Activated T-cell treated with anti-CD3 and anti-CD28 coated beads, Interleukin-2, amount 50 U/mL, for 24 hours (primary cell): ENCODE measurements around the gene PARVB.

Experiments used
- DNase-seq: peaks from one replicate; pipeline ENCODE4 v3.0.0-alpha.2; 2020
- H3K27ac Mint-ChIP-seq: 2 replicates; pipeline ENCODE4 v1.8.0; 2020; ENCODE audit warnings: mild to moderate bottlenecking, mixed read lengths
- H3K27me3 Mint-ChIP-seq: 2 replicates; pipeline ENCODE4 v1.8.0; 2020; ENCODE audit warnings: mixed read lengths
- H3K36me3 Mint-ChIP-seq: 2 replicates; pipeline ENCODE4 v1.8.0; 2020; ENCODE audit warnings: low read depth, mixed read lengths
- H3K4me1 Mint-ChIP-seq: 2 replicates; pipeline ENCODE4 v1.8.0; 2020; ENCODE audit warnings: low read depth, mixed read lengths
- H3K4me3 Mint-ChIP-seq: 2 replicates; pipeline ENCODE4 v1.8.0; 2020; ENCODE audit warnings: mild to moderate bottlenecking, moderate library complexity, mixed read lengths
- H3K9me3 Mint-ChIP-seq: 2 replicates; pipeline ENCODE4 v1.8.0; 2020; ENCODE audit warnings: mixed read lengths

PARVB gene

DNA sequence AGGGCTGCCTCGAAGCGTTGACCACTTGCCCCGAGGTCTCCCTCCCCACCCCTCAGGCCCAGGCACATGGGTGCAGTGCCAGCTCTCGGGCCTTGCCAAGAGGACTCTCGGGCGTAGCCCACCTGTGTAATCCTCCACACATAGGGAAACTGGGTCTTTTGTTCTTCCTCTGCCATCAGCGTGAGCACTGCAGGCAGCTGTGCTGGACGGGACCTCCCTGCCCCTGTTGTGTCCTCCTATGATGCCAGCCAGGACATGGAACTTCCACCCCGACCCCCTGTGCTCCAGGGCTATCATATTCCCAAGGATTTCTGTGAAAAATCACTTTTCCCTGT is 66.4 kb downstream of the PARVB start:
- Mint-ChIP-seq H3K27me3 (no peaks in the 10 kb centered on the region), H3K27ac (no peak overlapping the region), H3K36me3 (peaks cover 5% of the 10 kb centered on the region), H3K4me1 (peaks cover 10% of the 10 kb centered on the region), H3K4me3 (no peak overlapping the region), H3K9me3 (no peaks in the 10 kb centered on the region)
- DNase-seq, result no peak

DNA sequence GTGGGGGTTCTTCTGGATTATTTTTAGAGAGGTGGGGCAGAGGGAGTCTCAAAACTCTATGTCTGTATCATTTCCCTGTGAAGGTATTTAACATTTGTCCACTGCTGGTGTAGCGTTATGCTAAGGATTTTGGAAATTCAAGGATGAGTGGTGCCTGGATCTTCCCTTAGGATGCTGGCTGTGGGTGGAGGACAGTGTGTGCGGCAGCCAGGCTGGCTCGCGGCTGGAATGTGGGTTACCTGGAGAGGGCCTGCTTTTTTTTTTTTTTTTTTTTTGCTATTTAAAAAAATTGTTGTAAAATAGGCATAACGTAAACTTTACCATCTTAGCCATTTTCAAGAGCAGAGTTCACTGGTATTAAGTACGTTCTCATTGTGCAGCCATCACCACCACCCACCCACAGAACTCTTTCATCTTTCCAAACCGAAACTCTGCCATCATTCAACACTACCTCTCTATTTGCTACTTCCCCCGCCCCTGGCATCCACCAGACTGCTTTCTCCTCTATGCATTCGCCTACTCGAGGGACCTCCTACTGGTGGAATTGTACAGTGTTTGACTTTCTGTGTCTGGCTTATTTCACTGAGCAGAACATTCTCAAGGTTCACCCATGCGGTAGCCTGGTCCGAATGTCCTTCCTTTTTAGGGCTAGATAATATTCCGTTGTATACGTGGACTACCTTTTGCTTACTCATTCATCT is 67.1 kb downstream of the PARVB start:
- H3K4me1 Mint-ChIP-seq, result peaks cover 10% of the 10 kb centered on the region
- no peak overlapping the region for H3K4me3 Mint-ChIP-seq
- no peaks in the 10 kb centered on the region for H3K9me3 Mint-ChIP-seq
- peaks cover 5% of the 10 kb centered on the region for H3K36me3 Mint-ChIP-seq
- no peaks in the 10 kb centered on the region for H3K27me3 Mint-ChIP-seq
- H3K27ac Mint-ChIP-seq, result no peak overlapping the region
- no peak for DNase-seq

DNA sequence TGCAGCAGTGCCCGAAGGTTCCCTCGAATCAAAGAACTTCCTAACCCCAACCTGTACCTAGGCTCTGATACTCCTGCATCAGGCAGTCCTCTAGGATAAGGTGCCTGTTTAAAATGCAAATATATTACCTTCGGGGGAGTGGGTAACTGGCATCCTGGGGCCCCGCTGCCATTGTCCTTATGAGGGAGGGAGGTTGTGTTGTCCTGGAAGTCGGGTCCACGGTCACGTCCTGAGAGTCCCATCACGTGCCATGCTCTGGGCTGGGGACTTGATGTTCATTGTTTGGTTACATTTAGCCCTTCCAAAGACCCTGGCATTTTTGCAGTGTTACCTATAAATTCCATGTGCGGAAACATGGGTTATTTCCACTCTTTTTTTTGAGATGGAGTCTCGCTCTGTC is 67.6 kb downstream of the PARVB start:
- Mint-ChIP-seq H3K36me3 (peaks cover 7% of the 10 kb centered on the region), H3K27ac (no peak overlapping the region), H3K4me3 (no peak overlapping the region), H3K9me3 (no peaks in the 10 kb centered on the region), H3K4me1 (peaks cover 10% of the 10 kb centered on the region), H3K27me3 (no peaks in the 10 kb centered on the region)
- DNase-seq, result no peak

DNA sequence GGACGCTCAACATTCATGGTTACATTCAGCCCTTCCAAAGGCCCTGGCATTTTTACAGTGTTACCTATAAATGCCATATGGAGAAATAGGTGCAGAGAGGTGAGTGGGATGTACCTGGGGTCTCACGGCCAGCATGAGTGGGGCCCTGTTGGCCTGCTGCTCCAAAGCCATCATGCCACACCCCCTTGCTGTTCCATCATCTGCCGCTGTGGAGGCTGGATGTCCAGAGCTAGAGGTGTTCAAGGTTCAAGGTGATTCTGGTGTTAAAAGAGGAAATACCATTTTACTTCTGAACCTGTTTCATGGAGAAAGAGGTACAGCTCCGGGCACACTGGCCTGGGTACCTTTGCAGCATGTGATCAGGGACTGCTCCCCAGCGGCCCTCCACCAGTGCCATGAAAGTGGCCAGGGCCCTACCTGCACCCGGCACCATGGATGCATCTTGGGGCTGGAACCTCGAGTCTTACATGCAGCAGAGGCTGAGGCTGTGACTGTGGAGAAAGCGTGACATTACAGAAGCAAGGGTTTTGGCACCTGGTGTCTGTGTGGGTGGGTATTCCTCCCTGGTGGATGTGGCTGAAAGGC is 68.6 kb downstream of the PARVB start:
- H3K27me3 Mint-ChIP-seq, result no peaks in the 10 kb centered on the region
- no peak overlapping the region for H3K27ac Mint-ChIP-seq
- H3K4me1 Mint-ChIP-seq, result peaks cover 10% of the 10 kb centered on the region
- H3K9me3 Mint-ChIP-seq, result no peaks in the 10 kb centered on the region
- no peak overlapping the region for H3K4me3 Mint-ChIP-seq
- no peak for DNase-seq
- H3K36me3 Mint-ChIP-seq, result peaks cover 7% of the 10 kb centered on the region

DNA sequence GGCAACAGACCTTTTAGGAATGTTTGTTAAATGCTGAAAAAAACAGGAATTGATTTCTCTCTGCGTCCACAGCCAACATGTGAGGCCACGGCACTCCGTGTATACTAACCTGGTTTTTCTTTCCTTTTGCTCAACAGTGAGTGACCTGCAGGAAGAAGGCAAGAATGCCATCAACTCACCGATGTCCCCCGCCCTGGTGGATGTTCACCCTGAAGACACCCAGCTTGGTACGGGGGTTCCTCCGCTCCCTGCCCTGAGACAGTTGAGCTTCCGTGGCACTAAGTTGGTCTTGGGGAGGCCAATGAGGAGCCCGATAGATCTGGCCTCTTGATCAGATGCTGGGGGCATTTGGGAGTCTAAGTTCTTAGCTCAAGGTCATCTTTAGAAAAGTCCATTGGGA is 69.7 kb downstream of the PARVB start:
- Mint-ChIP-seq H3K27me3 (no peaks in the 10 kb centered on the region), H3K4me1 (peaks cover 10% of the 10 kb centered on the region), H3K36me3 (peaks cover 7% of the 10 kb centered on the region), H3K9me3 (no peaks in the 10 kb centered on the region), H3K27ac (no peak overlapping the region), H3K4me3 (no peak overlapping the region)
- DNase-seq, result no peak

DNA sequence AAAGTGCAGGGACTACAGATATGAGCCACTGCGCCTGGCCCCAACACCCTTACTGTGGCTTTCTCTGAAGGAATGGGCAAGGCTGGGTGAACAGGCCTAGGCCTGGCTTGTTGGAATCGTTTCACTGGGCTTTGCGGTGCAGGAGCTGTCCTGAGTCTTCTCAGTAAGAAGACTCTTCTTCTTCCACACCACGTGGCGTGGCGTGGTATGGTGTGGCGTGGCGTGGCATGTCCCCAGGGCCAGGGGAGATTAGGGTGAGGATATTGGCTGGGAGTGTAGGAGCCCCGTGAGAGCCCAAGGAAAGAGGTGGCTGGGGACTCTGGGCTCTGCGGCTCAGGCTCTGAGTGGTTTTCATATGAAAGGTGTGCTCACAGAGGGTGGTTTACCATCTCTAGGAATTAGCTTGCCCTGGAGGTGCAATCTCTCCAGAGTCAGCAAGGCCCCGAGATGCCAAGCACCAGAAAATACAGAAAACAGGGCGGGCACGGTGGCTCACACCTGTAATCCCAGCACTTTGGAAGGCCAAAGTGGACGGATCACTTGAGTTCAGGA is 70.7 kb downstream of the PARVB start:
- Mint-ChIP-seq H3K4me1 (peaks cover 10% of the 10 kb centered on the region), H3K27me3 (no peaks in the 10 kb centered on the region), H3K9me3 (no peaks in the 10 kb centered on the region), H3K4me3 (no peak overlapping the region), H3K27ac (no peak overlapping the region), H3K36me3 (peaks cover 7% of the 10 kb centered on the region)
- DNase-seq, result no peak

DNA sequence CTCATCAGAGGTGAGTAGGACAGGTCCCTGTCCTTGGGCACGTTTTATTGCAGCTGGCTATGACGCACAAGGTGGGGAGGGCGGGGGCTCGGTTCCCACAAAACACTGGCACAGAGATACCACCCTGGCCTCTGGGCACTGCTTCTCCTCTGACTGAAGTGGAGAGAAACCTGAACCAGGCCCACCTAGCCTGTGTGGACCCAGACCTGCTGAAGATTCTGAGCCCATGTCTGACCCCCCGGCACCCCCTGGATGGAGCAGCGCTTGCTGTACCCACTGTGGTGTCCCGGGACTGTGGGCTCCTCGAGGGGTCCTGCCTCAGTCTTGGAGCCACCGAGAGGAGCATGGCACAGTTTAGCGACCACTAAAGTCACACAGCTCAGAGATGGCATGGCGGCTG is 72.6 kb downstream of the PARVB start:
- no peaks in the 10 kb centered on the region for H3K9me3 Mint-ChIP-seq
- H3K36me3 Mint-ChIP-seq, result peaks cover 7% of the 10 kb centered on the region
- H3K27ac Mint-ChIP-seq, result no peak overlapping the region
- H3K4me3 Mint-ChIP-seq, result no peak overlapping the region
- H3K27me3 Mint-ChIP-seq, result no peaks in the 10 kb centered on the region
- H3K4me1 Mint-ChIP-seq, result no peaks in the 10 kb centered on the region
- DNase-seq, result no peak

DNA sequence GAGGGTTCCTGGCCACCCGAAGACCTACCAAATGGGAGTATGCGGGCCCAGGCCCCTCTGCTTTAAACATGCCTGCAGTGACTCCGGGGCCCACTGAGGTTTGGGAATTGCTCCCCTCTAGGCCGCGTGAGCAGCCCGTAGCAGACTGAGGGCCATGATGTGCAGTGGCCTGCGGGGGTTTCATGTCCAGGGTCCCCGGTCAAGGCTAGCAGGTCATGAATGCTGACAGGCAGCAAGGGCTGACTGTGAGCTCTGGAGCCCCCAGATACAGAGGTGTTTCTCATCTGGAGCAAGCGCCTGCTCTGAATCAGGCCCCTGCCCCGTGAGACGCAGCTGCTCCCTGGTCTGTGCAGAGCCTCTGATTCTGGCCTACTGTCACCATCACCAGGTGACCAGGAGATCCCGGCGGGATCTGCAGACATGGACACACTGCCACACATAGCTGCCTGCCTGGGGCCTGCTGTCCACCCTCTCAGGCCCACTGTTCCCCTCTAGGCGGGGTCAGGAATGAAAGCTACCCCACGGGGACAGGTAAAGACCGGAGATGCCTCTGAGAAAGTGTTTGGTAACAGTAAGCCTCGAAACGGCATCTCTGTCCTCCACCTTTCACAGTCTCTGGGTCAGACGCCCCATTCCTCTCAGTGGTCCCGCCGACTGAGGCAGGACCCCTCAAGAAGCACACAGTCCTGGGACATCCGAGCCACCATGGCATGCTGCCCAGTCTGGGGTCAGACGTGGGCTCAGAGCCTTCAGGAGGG is 73.3 kb downstream of the PARVB start:
- Mint-ChIP-seq H3K4me3 (no peak overlapping the region), H3K27me3 (no peaks in the 10 kb centered on the region), H3K36me3 (peaks cover 12% of the 10 kb centered on the region), H3K4me1 (no peaks in the 10 kb centered on the region), H3K27ac (no peak overlapping the region), H3K9me3 (no peaks in the 10 kb centered on the region)
- no peak for DNase-seq

DNA sequence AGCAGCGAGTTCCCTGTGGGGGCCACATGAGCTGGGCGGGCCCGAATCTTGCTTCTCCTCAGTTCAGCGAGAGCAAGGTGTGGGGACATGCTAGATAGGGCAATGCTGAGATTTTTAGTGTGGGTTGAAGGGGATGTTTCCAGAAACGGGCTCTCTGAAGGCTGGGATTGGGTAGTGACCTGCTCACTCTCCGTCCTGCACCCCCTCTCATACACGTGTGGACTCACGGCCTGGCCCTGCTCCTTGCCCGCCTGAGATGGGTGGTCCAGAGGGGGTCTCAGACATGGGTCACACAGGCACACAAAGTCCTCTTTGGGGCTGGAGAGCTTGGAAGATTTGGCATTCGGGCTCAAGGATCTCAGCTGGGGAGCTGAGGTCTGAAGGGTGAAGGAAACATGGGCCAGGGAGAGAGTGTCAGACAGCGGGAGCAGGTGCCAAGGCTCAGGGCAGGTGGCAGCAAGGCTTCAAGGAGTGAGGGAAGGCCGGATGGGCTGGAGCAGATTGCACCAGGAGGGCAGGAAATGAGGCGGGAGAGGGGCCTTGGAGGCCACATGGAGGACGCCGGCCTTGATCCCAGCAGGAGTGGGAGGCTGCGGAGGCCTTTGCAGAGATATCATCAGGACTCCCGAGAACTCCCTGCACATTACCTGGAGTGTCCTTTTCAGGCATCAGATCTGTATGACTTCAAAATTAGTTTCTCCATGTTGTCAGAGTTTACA is 74.1 kb downstream of the PARVB start:
- DNase-seq, result no peak
- Mint-ChIP-seq H3K27me3 (no peaks in the 10 kb centered on the region), H3K4me3 (no peak overlapping the region), H3K9me3 (no peaks in the 10 kb centered on the region), H3K27ac (no peak overlapping the region), H3K36me3 (peaks cover 13% of the 10 kb centered on the region), H3K4me1 (no peaks in the 10 kb centered on the region)

DNA sequence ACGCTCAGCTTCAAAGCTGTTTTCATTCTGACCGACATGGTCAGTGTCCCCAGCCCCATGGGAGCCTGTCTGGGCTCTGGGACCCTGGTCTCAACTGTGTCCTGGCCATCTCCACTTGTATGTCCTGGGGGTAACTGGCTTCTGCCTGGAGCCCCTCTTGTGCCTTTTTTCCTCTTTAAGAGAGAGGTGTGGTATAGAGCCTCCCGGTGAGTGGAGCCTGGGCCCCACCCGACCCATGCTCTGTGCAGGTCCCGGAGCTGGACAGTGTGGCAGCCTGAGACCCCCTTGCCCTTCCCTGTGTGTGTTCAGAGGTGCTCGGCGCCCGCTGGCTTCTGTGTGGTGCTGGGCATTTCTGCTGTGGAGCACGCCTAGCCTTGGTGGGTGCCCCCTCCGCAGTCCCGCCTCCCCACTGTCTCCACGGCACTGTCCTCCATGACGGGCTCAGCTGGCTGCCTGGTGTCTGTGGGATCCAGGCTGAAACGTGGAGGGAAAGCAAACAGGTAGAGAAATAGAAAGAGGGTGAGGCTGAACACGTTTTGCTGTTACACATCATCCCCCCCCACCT is 74.9 kb downstream of the PARVB start:
- no peak overlapping the region for H3K27ac Mint-ChIP-seq
- H3K36me3 Mint-ChIP-seq, result peaks cover 19% of the 10 kb centered on the region
- H3K4me1 Mint-ChIP-seq, result no peaks in the 10 kb centered on the region
- no peak for DNase-seq
- H3K27me3 Mint-ChIP-seq, result no peaks in the 10 kb centered on the region
- no peak overlapping the region for H3K4me3 Mint-ChIP-seq
- H3K9me3 Mint-ChIP-seq, result no peaks in the 10 kb centered on the region

DNA sequence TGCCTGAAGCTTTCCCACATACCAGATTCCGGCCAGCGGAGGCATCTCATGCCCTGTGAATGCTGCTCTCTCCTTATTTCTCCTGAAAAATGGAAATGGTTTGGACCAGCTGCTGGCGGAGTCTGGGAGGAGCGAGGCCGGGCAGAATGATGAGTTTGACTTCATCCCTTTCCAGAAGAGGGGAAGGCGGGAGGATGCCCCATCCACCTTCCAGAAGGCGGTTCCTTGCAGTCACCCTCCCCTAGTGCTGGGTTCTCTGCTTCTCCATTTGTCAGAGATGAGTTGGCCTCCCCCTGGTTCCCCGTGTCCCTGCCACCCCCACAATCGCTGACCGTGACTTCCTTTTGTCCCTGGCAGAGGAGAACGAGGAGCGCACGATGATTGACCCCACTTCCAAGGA is 75.6 kb downstream of the PARVB start:
- Mint-ChIP-seq H3K27ac (no peak overlapping the region), H3K4me3 (no peak overlapping the region), H3K9me3 (no peaks in the 10 kb centered on the region), H3K4me1 (no peaks in the 10 kb centered on the region), H3K27me3 (no peaks in the 10 kb centered on the region), H3K36me3 (peaks cover 19% of the 10 kb centered on the region)
- no peak for DNase-seq

DNA sequence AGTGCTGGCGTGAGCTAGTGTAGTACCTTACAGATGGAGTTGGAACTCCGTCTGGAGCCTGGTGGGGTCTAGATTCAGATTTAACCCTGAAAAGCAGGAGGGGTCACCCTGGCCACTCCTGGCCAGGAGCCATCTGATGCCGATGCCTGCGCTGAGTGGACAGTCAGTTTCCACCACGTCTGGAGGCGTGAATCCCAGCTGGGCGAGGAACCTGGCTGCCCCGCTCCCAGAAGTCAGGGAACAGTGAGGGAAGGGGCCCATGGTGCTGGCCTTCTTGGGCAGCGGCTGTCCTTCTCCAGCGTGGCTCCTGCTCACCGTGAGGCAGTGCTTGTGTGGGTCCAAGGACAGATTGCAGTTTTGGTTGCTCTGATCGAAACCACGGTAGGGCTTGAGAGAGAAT is 76.3 kb downstream of the PARVB start:
- Mint-ChIP-seq H3K36me3 (peaks cover 16% of the 10 kb centered on the region), H3K9me3 (no peaks in the 10 kb centered on the region), H3K27me3 (no peaks in the 10 kb centered on the region), H3K4me3 (no peak overlapping the region), H3K4me1 (no peaks in the 10 kb centered on the region), H3K27ac (no peak overlapping the region)
- no peak for DNase-seq

DNA sequence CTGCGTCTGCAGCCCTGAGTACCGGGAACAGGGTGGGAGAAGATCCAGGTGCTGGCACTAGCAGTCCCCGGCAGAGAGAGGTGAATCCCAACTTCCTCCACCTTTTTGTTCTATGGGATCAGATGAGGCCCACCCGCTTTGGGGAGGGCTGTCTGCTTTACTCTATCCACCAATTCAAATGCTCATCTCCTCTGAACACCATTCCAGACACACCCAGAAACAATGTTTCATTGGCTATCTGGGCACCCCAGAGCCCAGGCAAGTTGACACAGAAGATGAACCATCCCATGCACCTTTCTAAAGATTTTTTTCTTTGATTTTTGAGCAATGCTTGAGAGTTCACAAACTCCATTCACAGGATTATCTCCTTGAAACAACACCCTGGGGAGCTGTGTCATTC is 78.0 kb downstream of the PARVB start:
- H3K4me1 Mint-ChIP-seq, result peaks cover under 1% of the 10 kb centered on the region
- peaks cover 13% of the 10 kb centered on the region for H3K36me3 Mint-ChIP-seq
- no peaks in the 10 kb centered on the region for H3K27me3 Mint-ChIP-seq
- no peak overlapping the region for H3K27ac Mint-ChIP-seq
- no peak for DNase-seq
- no peak overlapping the region for H3K4me3 Mint-ChIP-seq
- H3K9me3 Mint-ChIP-seq, result no peaks in the 10 kb centered on the region

DNA sequence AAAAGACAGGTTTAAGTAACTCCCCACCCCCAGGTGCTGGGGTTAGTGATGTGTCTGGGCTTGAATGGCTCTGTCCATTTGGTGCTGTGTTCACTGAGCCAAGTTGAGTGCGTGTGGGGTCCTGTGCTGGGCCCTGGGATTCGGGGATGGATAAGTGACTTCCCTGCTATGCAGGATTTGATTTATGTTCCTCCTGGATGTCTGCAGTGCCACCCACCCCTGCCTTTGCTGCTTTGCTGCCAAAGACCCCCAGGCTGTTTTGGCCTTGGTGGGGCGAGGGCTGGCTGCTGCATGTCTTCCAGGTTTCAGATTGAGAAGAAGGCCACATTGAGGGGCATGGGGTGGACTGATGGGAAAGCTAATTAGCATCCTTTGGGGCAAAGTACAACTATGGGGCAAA is 78.8 kb downstream of the PARVB start:
- Mint-ChIP-seq H3K27me3 (no peaks in the 10 kb centered on the region), H3K9me3 (no peaks in the 10 kb centered on the region), H3K27ac (no peak overlapping the region), H3K4me1 (peaks cover 4% of the 10 kb centered on the region), H3K4me3 (no peak overlapping the region), H3K36me3 (peaks cover 13% of the 10 kb centered on the region)
- DNase-seq, result no peak
